K562 (cell line): Measurements from ENCODE around the gene RNF144A. TPM values are rescaled to one million over a fixed set of nuclear protein-coding genes. Genes with fewer than 3 reads are reported as not detected.

Experiments used
- ATAC-seq: fragments of 200-7000 bp; cut with Tn5 transposase; 3 replicates; pipeline ENCODE4 v1.9.1; 2020; ENCODE audit warnings: moderate library complexity
- BruUV-seq: library from RNA; stranded (reverse); fragments of 400-500 nt; replicated peaks from 2 replicates; lab custom pipeline; 2021; lab: Mats Ljungman, UMichigan
- CTCF ChIA-PET: fragments of 300-600 bp; formaldehyde crosslinking; extraction: SDS; loops from one replicate; lab custom pipeline; 2021; ENCODE audit warnings: low intra/inter-chr PET ratio; lab: Yijun Ruan, JAX
- POLR2A ChIA-PET: fragments of 300-600, 350-650 bp; sonication (Branson Sonifier 250); formaldehyde crosslinking; extraction: SDS; loops from one replicate; lab custom pipeline; 2021; ENCODE audit warnings: antibody characterized with exemption, inconsistent platforms; lab: Yijun Ruan, JAX
- DNase-seq, 4 experiments: peaks; one replicate each; pipeline versions ENCODE4 v3.0.0 to v3.0.0-alpha.2; 2011 to 2018; ENCODE audit warnings: low spot score in 3 of 4, mixed read lengths in 3 of 4; ENCODE audit errors: extremely low read depth in 1 of 4
- FAIRE-seq: peaks from 2 replicates; lab custom pipeline; 2011; peaks lifted over from hg19 to GRCh38; lab: Jason Lieb, UNC
- H2AFZ ChIP-seq: 2 replicates; pipeline ENCODE4 v1.6.0; 2011; ENCODE audit warnings: low read depth, low read length, control low read depth, inconsistent platforms
- H3K27ac ChIP-seq: fragments of 200-600 bp; 3 replicates; pipeline ENCODE4 v1.8.0; 2011; ENCODE audit warnings: low read depth, mild to moderate bottlenecking, control low read depth, inconsistent platforms, low read length, moderate library complexity, mixed read lengths; ENCODE audit errors: extremely low read depth
- H3K27me3 ChIP-seq, 2 experiments: fragments of 300-600 bp in 1 of 2; 2 replicates in 1 of 2; 3 replicates in 1 of 2; pipeline versions ENCODE4 v1.6.0 to v1.8.0; 2011; ENCODE audit warnings: inconsistent platforms in 2 of 2, low read length in 2 of 2, mild to moderate bottlenecking in 1 of 2, mixed read lengths in 1 of 2, moderate library complexity in 1 of 2; ENCODE audit not compliant: control insufficient read depth in 2 of 2, insufficient read depth in 2 of 2
- H3K36me3 ChIP-seq: fragments of 300-600 bp; 3 replicates; pipeline ENCODE4 v1.8.0; 2011; ENCODE audit warnings: mild to moderate bottlenecking, low read length, inconsistent platforms; ENCODE audit not compliant: control insufficient read depth, insufficient read depth
- H3K4me1 ChIP-seq, 2 experiments: fragments of 200-600 bp in 1 of 2; replicated peaks in 1 of 2; 2 replicates in 1 of 2; 3 replicates in 1 of 2; pipeline versions ENCODE4 v1.5.1 to v1.8.0; 2011; ENCODE audit warnings: inconsistent platforms in 2 of 2, low read length in 2 of 2, mild to moderate bottlenecking in 1 of 2, mixed read lengths in 1 of 2, moderate library complexity in 1 of 2; ENCODE audit not compliant: control insufficient read depth in 2 of 2, insufficient read depth in 2 of 2
- H3K4me2 ChIP-seq: 2 replicates; pipeline ENCODE4 v1.6.1; 2011; ENCODE audit warnings: low read length, control low read depth, inconsistent platforms, mixed read lengths; ENCODE audit not compliant: insufficient read depth
- H3K4me3 ChIP-seq: fragments of 200-600 bp; sonication (generic), shearing (Covaris generic); 2 replicates; pipeline ENCODE4 v1.5.1; 2016; ENCODE audit warnings: control low read depth, inconsistent platforms
- H3K79me2 ChIP-seq: fragments of 200-600 bp; 3 replicates; pipeline ENCODE4 v1.8.0; 2011; ENCODE audit warnings: low read length, inconsistent platforms; ENCODE audit not compliant: control insufficient read depth, insufficient read depth
- H3K9ac ChIP-seq, 2 experiments: 2 replicates each; pipeline versions ENCODE4 v1.6.0 to v1.6.1; 2011; ENCODE audit warnings: low read depth in 2 of 2, low read length in 2 of 2, control low read depth in 1 of 2, inconsistent platforms in 1 of 2, mild to moderate bottlenecking in 1 of 2, mixed read lengths in 1 of 2; ENCODE audit not compliant: insufficient read depth in 1 of 2
- H3K9me1 ChIP-seq: one replicate; pipeline ENCODE4 v1.6.0; 2011; ENCODE audit warnings: inconsistent platforms, mild to moderate bottlenecking, low read length, moderate library complexity; ENCODE audit not compliant: control insufficient read depth, insufficient read depth
- H3K9me3 ChIP-seq: replicated peaks from 2 replicates; pipeline ENCODE4 v1.5.1; 2011; ENCODE audit warnings: low read depth, low read length, inconsistent platforms; ENCODE audit not compliant: control insufficient read depth, insufficient read depth
- H4K20me1 ChIP-seq: replicated peaks from 2 replicates; pipeline ENCODE4 v1.6.1; 2011; ENCODE audit warnings: low read length, inconsistent platforms, mixed read lengths; ENCODE audit not compliant: control insufficient read depth, insufficient read depth
- BRCA1 ChIP-seq, 2 experiments: fragments of 450-650 bp in 1 of 2; sonication (generic) in 1 of 2; formaldehyde crosslinking in 1 of 2; IDR thresholded peaks; 2 replicates each; pipeline versions ENCODE4 v1.5.0 to v1.6.1; 2017 to 2020; ENCODE audit warnings: mild to moderate bottlenecking in 1 of 2, missing genetic modification reagents in 1 of 2
- NR2C1 ChIP-seq, 2 experiments: fragments of 450-650 bp; IDR thresholded peaks; 2 replicates each; pipeline ENCODE4 v1.6.1; 2017; ENCODE audit warnings: mild to moderate bottlenecking in 2 of 2, antibody characterized with exemption in 1 of 2, inconsistent platforms in 1 of 2, missing compliant biosample characterization in 1 of 2, missing genetic modification characterization in 1 of 2
- SMARCA4 ChIP-seq: fragments of 450-650 bp; IDR thresholded peaks from 2 replicates; pipeline ENCODE4 v1.6.1; 2016
- SPI1 ChIP-seq: IDR thresholded peaks from 2 replicates; pipeline ENCODE4 v1.6.1; 2011; ENCODE audit warnings: low read depth, low read length, control low read depth, borderline replicate concordance
- WGBS: fragments of 100-300 bp; shearing (Covaris generic); methylation state at CpG from one replicate; pipeline ENCODE4 v1.1.6; 2016; ENCODE audit warnings: low coverage, mixed read lengths; ENCODE audit not compliant: insufficient coverage; ENCODE audit errors: missing lambda C conversion rate; 5-methylcytosine and 5-hydroxymethylcytosine counted together
- in situ Hi-C: fragments of 300-500 bp; cut with MboI; formaldehyde crosslinking; loops from 4 replicates; pipeline ENCODE4 v1.15.0; 2018; ENCODE audit warnings: inconsistent platforms, mixed read lengths
- intact Hi-C: fragments of 100-400 bp; cut with micrococcal nuclease; formaldehyde crosslinking; loops from 2 replicates; pipeline ENCODE4 v1.14.2; 2022
- polyA plus RNA-seq, 8 experiments: library from polyadenylated mRNA; depleted of rRNA in 4 of 8; stranded (reverse) in 5 of 8; unstranded in 3 of 8; fragments of >200 nt; fragmentation: Nextera tagmentation in 2 of 8; fragmentation: Illumina TruSeq in 1 of 8; extraction: Ambion mirVana in 2 of 8; extraction: Trizol in 1 of 8; gene quantifications; 2 replicates each; pipeline versions ENCODE4 v1.2.1 to v1.2.3, GENCODE V29; 2011 to 2014; ENCODE audit warnings: inconsistent platforms in 1 of 8, missing spikeins in 1 of 8
- total RNA-seq, 7 experiments: library from RNA; depleted of rRNA in 6 of 7; stranded (reverse); fragments of >200 nt in 6 of 7; fragmentation: Illumina TruSeq in 2 of 7; extraction: Trizol in 2 of 7; gene quantifications; 2 replicates each; pipeline versions ENCODE4 v1.2.1 to v1.2.3, GENCODE V29; 2011 to 2021; ENCODE audit warnings: low replicate concordance in 1 of 7
- TF ChIP-seq, protein P1 (sequence below): fragments of 450-650 bp; formaldehyde crosslinking; IDR thresholded peaks from 2 replicates; pipeline ENCODE4 v1.4.0; 2020; ENCODE audit warnings: mild to moderate bottlenecking, moderate library complexity

Gene RNF144A
- total and polyA plus RNA-seq, 9 of the 15 experiments (the other 6 are each of a cell fraction or from before 2014, with no cell fraction given) = 0.96 to 11.3 (median 6.2) TPM

GRCh38 chr2:7028846-7029245 is 111.6 kb downstream of the RNF144A start:
- no peaks in the 10 kb centered on the region for H3K9me1 ChIP-seq
- ChIA-PET CTCF (no interaction called here), POLR2A (interaction anchor here (0.7 to 1.6 kb wide), 2 partner anchors 10 to 18 kb away, joined by 3 to 4 read pairs; no protein-coding TSS in a partner anchor)
- no peaks in the 10 kb centered on the region for H3K27me3 ChIP-seq
- peaks cover 0 to 3% of the 10 kb centered on the region in 2 experiments; a peak in 2 of 5 replicates for H3K4me1 ChIP-seq
- in situ Hi-C loops = no loop called here
- no peak for TF ChIP-seq SMARCA4
- TF ChIP-seq, protein P1, sequence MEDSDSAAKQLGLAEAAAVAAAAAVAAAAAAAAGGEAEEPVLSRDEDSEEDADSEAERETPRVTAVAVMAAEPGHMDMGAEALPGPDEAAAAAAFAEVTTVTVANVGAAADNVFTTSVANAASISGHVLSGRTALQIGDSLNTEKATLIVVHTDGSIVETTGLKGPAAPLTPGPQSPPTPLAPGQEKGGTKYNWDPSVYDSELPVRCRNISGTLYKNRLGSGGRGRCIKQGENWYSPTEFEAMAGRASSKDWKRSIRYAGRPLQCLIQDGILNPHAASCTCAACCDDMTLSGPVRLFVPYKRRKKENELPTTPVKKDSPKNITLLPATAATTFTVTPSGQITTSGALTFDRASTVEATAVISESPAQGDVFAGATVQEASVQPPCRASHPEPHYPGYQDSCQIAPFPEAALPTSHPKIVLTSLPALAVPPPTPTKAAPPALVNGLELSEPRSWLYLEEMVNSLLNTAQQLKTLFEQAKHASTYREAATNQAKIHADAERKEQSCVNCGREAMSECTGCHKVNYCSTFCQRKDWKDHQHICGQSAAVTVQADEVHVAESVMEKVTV = no peak
- TF ChIP-seq BRCA1 (IDR thresholded peaks at IDR 0.05) = no peak
- no peak for TF ChIP-seq BRCA1 (CRISPR knock-in tag; IDR thresholded peaks at IDR 0.05)
- 0 out of 2 replicates have a peak, but pooled peaks have one; percentile 28 for TF ChIP-seq NR2C1 (IDR thresholded peaks at IDR 0.05)
- no peak; the same call in 1 of the 2 replicates for TF ChIP-seq NR2C1 (tag; IDR thresholded peaks at IDR 0.05)
- 0 out of 2 replicates have a peak, but pooled peaks have one; percentile 53 for TF ChIP-seq SPI1
- no peaks in the 10 kb centered on the region for H3K79me2 ChIP-seq
- intact Hi-C loops = no loop called here
- H4K20me1 ChIP-seq = no peaks in the 10 kb centered on the region
- no peak overlapping the region for H3K4me2 ChIP-seq
- DNase-seq = no peak
- FAIRE-seq = no peak
- no peak overlapping the region; a peak in 1 of 4 replicates for H3K9ac ChIP-seq
- H2AFZ ChIP-seq = no peak overlapping the region
- H3K4me3 ChIP-seq = no peak overlapping the region
- no TSS peak for BruUV-seq
- peaks cover 4% of the 10 kb centered on the region; the same call in 2 of the 3 replicates for H3K36me3 ChIP-seq
- ATAC-seq = no peak
- H3K27ac ChIP-seq = no peak overlapping the region
- 52% methylated on average over 4 of the region's 6 CpGs for WGBS
- no peaks in the 10 kb centered on the region for H3K9me3 ChIP-seq
